IPS-NIHi7 (cell line): ENCODE data around the gene C7orf33.
A peak's percentile ranks its signal among the peaks of the same experiment; 100 is the strongest.
"Not testable (repeated sequence)": the region's sequence is repeated elsewhere in the genome, so short reads cannot be mapped to it uniquely, and the experiment has no call there.

ENCODE experiments used
- DNase-seq: peaks from one replicate; pipeline ENCODE4 v3.0.0; 2012; ENCODE audit warnings: mixed read lengths; ENCODE audit errors: extremely low spot score

Gene C7orf33

DNA sequence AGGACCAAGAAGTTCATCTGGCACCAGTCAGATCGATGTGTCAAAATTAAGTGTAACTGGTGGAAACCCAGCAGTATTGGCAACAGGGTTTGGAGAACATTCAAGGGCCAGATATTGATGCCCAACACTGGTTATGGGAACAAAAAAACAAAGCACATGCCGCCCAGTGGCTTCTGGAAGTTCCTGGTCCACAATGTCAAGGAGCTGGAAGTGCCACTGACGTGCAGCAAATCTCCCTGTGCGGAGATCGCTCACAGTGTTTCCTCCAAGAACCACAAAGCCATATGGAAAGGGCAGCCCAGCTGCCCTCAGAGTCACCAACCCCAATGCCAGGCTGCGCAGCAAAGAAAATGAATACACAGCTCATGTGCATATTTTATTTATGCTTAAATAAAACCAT is 10.1 kb upstream of the C7orf33 start:
- DNase-seq = no peak

DNA sequence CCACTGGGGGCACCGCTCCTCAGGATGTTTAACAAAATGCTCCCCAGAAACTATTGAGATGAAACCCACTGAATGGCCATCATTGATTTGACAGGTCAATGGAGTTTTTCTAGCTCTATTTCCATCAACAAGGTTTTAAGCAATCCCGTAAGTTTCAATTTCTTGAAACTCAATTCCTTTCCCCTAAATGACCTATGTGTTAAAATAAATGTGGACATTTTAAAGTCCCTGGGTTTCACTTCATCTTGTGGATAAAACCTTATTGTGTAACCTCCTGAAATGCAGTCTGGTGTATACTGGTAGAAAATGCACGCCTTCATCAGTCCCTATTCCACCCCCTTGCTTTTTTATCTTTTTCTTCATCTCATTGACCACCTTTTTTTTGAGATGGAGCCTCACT is 8.9 kb upstream of the C7orf33 start:
- no peak for DNase-seq

DNA sequence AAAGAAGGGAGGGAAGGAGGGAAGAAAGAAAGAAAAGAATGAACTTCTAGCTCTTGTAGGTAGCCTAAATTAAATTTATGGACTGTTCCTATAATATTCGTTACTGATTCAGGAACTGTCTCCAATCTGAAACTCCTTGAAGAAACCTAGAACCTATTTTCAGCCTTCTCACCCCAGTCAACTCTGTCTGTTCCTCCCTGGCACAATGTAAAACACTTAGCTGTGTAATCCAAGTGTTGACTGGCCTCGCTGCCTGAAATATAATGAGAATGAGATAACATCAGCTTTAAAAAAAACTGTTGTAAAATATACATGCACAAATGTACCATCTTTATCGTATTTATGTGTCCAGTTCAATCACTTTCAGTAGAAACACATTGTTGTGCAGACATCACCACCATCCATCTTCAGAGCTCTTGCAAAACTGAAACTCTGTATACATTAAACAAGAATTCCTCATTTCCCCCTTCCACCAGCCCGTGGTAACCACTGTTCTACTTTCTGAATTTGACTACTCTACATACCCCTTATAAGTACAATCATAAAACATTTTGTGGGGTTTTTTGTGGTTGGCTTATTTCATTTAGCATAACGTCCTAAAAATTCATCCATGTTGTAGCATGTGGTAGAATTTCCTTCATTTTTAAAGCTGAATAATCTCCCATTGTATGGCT is 6.3 kb upstream of the C7orf33 start:
- no peak for DNase-seq

DNA sequence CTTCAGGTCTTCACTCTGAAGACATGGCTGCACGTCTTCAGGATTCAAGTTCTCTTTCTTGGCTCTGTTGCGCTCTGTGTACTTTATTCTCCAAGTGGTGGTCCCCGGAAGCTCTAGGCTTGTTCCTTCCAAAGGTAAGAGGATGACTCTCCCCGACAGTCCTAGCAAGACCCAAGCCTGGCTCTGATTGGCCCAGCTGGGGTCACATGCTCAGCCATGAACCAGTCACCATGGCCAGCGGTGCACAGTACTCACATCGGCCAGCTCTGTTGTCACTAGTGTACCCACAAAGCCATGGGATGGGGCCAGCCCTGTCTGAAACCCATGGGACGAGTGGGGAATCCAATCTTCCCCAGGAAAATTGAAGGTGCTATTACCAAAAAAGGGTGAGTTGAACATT is 5.2 kb upstream of the C7orf33 start:
- no peak for DNase-seq

DNA sequence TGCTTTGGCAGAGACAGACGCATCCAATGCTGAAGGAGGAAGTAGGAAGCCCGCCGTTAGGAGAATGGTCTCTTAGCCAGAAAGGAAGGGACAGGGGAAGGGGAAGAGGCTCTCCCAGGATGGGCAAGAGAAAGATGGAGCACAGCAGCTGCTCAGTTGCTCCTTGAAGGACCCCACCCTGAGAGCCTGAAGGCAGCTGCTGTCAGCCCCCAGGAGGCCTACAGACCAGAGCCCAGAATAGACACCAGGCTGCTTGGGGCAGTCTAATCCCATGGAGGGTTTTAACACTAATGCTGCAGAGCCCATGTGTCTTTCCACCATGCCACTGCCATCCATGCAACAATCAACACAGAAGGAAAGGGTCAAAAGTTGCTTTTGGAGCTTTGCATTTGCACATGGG is 3.5 kb upstream of the C7orf33 start:
- no peak for DNase-seq

DNA sequence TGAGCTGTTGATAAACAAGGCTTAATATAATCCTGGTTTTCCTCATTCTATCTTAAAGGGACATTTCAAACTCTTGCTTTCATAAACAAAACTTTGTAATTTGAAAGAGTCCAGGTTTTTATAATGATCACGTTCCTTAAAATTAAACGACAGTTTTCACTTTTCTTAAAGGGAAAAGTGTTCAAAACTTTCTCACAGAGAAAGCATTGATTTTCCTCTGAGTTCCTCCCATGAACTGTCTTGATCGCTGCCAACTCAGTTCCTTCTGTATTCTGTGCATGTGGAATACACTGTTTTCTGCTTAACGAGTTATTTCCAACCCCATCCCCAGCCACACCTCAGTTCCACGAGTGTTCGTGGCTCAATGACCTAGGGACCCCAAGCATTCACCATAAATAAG is 2.4 kb upstream of the C7orf33 start:
- DNase-seq = no peak

DNA sequence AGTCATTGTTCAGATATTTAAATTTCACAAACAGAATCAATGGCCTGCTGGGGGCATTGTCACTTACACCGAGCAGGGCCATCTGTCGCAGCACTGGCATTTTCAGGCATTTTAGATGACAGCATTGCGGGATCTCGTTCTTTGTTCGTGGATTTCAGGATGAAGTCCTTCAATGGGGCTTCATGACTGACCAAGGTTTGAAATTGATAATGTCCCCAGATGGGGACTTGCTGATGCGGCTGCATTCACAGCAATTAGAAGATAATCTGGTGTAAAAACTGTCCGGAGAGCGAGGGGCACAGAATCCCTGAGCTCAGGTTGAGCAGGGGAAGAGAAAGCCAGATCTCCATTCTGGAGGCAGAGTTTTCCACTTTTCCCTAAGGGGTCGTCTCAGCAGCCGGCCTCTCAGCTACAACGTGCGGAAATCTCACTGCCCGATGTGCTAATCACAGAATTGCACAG is 1.9 kb upstream of the C7orf33 start:
- DNase-seq = no peak

DNA sequence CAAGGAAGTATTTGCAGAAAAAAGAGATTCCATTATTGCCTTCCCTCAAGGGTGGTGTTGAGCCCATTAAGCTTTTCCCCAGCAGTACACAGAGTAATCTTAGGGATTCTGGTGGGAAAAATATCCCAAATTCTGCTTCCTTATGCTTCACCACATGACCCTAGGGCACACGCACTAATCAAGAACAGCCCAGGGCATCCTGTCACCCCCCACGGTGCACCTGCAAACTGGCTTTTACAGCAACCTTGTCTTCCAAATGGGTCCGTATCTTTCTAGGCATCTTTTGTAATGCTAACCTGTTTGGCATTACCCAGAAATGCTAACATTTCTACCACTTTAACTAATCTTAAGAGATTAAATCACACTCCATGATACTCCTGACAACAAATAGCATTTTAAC is 926 bp upstream of the C7orf33 start:
- DNase-seq = no peak

DNA sequence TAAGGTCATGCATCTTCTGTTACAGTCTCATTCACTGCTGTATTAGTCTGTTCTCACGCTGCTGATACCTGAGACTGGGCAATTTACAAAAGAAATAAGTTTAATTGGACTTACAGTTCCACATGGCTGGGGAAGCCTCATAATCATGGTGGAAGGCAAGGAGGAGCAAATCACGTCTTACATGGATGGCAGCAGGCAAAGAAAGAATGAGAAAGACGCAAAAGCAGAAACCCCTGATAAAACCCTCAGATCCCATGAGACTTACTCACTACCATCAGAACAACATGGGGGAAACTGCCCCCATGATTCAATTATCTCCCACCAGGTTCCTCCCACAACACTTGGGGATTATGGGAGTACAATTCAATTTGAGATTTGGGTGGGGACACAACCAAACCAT is 5.8 kb downstream of the C7orf33 start:
- not testable (repeated sequence) for DNase-seq

DNA sequence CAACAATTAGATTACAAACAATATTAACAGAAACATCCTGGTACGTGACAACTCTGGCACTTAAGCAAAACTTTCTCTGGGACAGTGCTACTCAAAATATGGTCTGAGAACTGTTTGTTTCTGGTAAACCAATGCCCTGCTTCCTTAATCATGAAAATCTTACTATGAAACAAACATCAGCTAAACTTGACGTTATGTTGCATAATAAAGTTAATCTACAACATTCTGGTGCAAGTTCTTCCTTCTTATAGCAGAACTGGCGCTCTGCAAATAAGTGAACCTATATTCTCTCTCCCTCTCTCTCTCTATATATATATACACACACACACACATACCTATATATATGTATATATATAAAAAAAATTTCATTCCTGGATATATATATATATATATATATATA is 7.8 kb downstream of the C7orf33 start:
- DNase-seq = no peak

DNA sequence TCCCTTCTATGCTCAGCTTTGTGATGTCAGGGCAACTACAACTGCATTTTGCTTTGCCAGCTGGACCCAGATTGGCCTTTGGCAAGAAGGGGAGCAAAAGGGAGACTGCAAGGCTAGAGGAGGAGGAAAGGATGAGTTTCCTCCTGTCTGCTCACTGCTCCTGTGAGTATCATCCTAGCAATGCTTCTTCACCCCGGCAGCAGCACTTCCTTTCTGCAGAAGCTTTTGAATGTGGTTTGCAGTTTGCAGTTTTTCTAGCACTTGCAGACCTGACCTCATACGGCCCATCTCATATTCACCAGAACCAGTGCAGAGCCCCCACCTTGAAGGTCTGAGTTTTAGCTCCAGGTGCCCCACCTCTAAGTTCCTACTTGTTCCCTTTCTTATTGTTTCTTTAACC is 14.8 kb downstream of the C7orf33 start:
- no peak for DNase-seq

DNA sequence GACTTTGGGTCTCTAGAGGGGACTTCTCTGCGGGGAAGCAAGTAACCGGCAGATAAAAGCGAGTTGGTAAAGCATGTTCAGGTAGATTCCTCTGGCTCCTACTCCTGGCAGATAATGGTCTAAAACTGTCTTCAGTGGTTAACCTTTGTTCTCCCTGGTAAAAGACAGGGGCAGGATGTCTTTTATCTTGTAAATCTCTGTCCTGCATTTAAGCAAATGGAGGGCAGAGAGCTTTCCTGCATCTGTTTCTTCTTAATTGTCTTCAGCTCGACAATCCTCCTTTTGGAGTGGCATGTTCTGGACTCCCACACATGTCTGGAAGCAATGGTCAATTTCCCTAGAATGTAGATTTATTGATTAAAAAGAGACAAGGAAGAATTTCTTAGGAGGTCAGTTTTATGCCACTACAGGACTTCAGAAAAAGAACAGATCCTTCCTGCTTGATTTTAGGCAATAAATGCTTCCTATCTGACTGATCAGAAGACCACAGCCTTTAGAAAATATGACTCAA is 16.6 kb downstream of the C7orf33 start:
- peak; percentile 79 for DNase-seq

DNA sequence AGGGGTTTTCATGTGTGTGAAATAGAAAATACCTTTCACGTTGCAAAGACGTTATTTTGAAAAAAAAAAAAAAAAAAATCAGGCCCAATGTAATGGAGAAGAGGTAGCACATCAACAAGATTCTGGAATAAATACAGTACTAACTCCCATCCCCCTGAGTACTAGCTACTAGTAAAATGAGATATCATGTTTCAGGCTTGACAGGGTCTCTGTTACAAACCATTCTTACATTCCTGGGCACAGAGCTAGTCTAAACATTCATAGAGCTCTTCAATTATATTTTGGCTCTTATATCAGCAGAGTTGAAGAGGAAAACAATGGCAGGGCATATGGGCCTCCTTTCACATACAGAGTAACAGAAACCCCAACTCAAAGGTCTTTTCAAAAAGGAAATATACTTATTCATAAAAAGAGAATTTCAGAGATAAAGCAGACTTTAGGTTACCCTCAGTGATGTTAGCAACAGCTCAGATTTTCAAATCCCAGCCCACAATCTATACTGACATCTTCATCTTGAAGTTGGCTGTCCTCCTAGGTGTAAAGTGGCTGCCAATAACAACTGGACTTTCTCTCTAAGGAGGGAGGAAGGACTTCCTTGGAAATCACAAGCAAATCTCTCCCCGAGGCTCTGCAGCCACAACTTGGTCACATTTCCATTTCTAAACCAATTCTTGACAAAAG is 18.6 kb downstream of the C7orf33 start:
- DNase-seq = no peak

DNA sequence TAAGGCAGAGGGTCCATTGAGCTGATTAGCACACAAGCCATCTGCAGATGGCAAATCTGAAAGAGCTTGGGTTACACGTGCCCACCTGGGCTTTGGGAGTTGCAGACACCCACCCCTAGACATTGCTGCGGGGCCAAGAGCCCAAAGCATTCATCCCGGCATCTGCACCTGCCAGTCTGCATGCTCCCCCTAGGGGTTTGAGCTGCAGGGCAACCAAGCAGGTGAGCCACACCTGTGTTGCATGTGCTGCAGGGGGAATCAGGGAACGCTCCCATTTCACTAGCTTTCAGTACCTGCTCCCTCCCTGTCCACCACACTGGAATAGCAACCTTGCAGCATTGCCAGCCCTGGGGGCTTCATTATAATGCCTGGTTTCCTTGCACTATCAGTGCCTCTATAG is 21.1 kb downstream of the C7orf33 start:
- peak; percentile 41 for DNase-seq

DNA sequence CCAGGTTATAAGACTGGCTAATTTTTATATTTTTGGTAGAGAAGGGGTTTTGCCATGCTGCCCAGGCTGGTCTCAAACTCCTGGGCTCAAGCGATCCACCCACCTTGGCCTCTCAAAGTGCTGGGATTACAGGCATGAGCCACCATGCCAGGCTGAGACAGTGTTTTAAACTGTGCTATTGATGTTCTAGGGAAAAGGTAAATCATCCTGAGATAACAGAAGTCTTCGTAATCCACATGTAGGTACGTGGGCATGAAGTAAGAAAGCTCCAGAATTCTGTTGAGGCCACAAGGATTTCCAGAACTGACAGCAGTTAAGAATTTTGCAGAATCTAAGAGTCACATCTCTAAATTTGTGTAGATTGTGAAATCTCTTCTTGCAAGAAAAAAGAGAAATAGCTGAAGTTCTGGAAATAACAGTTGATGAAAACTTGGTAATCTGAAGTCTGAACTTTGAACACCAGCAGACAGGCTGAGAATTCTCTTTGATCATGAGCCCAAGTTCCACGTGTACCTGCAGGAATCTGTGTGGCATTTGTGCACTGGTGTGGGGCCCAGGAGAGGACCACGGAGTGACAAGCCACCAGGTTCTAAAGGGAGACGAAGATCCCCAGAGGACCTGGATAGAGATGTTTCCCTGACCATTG is 24.6 kb downstream of the C7orf33 start:
- DNase-seq = no peak

DNA sequence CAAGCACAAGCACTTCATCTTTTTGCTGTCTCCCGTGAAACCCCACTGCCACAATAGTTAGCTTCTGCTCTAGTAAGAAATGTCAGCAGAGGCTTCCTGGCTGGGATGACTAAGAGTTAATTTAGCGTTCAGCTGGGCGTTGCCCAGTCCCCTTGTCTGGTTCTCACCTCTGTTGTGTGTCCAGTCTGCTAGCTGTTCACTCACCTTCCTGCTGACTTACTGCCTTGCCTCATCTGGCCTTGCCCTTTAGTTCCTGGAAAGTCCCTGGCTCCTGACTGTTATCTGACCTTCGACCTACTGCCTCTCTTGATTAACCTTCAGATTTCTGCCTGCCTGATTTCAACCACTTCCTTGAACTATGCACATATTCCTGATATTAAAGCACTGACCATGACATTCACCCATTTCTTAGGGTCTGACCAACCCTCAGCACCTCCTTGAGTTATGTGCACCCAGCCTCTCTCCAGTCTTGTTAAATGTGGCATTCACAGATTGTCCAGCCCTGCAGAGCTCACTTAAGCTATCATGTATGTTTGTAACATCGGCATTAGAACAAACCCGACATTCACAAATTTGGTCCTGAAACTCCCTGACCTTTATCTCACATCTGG is 30.3 kb downstream of the C7orf33 start:
- no peak for DNase-seq

DNA sequence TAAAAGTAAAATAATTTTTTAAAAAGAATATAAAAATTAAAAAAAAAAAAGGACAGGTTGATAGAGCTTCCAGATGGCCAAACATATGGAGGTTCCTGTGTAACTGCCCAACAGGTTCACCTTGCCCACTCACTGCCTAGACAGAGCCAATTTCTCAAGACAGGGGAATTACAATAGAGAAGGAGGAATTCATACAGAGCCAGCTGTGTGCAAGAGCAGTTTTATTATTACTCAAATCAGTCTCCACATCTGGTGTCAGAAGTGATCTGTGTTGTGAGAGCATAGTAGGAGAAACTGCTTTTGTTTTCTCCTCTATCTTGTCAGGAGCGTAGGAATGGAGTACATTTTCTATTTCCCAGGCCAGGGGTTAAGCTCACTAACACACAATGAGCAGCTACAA is 31.0 kb downstream of the C7orf33 start:
- DNase-seq = no peak

DNA sequence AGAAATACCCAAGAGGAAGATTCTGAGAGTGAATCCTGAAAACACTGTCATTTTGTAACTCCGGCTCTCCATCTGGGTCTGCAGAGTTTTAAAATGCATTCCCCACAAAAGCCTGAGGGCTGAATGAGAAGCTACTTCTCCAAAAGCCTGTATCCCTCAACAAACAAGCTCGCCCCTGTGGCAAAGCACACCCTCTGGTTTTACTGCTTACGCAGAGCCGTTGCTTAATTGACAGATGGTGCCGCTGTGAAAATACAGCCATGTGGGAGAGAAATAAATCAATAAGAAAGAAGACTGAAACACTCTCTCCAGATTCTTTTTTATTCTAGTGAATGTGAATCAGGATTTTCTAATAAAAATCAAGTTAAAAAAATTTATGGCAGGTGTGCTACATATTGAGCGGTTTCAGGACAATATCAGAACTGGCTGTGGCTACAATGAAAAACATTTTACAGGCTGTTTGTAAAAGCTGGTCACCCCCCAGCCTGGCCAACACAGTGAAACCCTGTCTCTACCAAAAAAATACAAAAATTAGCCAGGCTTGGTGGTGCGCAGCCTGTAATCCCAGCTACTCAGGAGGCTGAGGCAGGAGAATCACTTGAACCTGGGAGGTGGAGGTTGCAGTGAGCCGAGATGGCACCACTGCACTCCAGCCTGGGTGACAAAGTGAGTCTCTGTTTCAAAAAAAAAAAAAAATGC is 32.5 kb downstream of the C7orf33 start:
- DNase-seq = no peak

DNA sequence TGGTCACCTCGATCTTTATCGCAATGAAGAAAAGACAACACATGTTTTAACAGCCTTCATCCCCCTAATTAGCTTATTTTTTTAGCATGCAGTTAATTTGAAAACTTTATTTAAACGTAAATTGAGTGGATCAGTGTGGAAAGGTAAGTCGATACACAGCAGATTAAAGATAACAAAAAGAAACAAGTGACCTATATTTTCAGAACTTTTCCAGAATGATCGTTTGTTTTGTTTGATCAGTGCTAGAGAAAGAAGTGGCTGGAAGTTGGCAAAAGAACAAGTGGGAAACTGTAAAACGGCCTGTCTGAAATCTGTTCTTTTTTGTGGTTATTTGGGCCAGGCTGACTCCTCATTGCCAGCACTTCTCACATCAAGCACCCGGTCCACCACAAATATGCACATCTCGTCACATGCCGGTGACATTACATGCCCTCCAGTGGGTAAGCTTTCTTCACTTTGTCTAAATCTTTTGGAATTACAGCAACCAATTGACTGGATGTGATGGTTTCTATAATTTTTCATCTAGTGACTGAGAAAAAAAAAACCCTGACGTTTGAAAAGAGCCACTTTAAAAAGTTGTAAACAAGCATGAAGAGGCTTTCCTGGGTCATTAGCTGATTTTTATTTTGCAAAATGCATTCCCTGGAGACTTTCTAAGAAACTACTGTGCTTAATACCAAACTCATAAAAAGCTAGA is 33.2 kb downstream of the C7orf33 start:
- DNase-seq = no peak

DNA sequence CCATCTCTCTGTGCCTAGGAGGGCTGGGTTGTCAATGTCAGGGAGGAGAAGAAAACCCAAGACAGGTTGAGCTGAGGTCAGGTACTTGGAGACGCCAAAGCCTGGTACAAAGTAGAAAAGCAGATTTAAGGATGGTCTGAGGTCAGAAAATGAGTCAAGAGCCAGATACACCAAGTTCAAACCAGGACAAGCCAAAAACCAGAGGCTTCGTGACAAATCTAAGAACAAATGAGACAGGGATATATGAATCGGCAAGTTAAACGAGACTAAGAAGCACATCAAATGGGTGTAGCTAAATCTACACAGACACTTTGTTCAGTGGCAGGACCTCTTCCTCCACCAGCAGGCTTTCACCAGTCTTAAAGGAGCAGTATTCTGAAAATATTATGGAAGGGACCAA is 34.2 kb downstream of the C7orf33 start:
- DNase-seq = no peak

DNA sequence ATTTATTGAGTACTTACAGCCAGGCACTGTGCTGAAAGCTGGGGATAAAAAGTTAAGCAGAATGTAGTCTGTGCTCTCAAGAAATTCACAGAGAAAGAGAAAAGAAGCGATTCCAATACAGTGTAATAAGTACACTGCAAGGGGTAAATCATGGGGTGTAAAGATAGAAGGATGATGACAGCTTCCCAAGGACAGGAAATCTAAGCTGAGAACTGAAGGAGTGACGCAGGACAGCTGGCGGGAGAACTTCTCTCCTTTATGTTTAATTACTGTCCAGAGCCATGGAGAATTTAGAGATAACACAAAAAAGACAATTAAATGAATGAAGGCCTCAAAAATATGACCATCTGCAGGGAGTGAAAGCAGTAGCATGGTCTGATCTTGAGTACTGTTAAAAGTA is 34.8 kb downstream of the C7orf33 start:
- no peak for DNase-seq
